A549 (cell line): Measurements from ENCODE around the gene STRBP.
"Not testable (repeated sequence)": the region's sequence is repeated elsewhere in the genome, so short reads cannot be mapped to it uniquely, and the experiment has no call there.

Experiments used
- BHLHE40 ChIP-seq: IDR thresholded peaks from 2 replicates; pipeline ENCODE4 v1.6.1; 2012; ENCODE audit warnings: low read depth, low read length, inconsistent platforms
- CEBPB ChIP-seq, 2 experiments: fragments of >200 bp in 1 of 2; sonication (Bioruptor Twin) in 1 of 2; formaldehyde crosslinking in 1 of 2; IDR thresholded peaks; 2 replicates each; pipeline ENCODE4 v1.6.1; 2012 to 2016
- CHD4 ChIP-seq: fragments of 200-600 bp; sonication (generic); IDR thresholded peaks from 2 replicates; pipeline ENCODE4 v1.6.1; 2016; ENCODE audit warnings: antibody characterized with exemption, mild to moderate bottlenecking, borderline replicate concordance
- EP300 ChIP-seq, 2 experiments: fragments of >200 bp; sonication (Bioruptor Twin); formaldehyde crosslinking; IDR thresholded peaks; 2 replicates in 1 of 2; 3 replicates in 1 of 2; pipeline ENCODE4 v1.6.1; 2016 to 2017
- ESRRA ChIP-seq: fragments of 150-350 bp; IDR thresholded peaks from 2 replicates; pipeline ENCODE4 v1.6.1; 2014; ENCODE audit warnings: mild to moderate bottlenecking, low read length, borderline replicate concordance
- KDM5A ChIP-seq: fragments of 200-600 bp; sonication (generic); IDR thresholded peaks from 2 replicates; pipeline ENCODE4 v1.6.1; 2016; ENCODE audit warnings: antibody characterized with exemption, mild to moderate bottlenecking
- POLR2A ChIP-seq: IDR thresholded peaks from 2 replicates; pipeline ENCODE4 v1.6.1; 2012; ENCODE audit warnings: mild to moderate bottlenecking, low read length
- POLR2AphosphoS2 ChIP-seq: conservative IDR thresholded peaks from 2 replicates; pipeline ENCODE4 v1.6.1; 2012; ENCODE audit warnings: low read length, improper control_type of control experiment, inconsistent platforms
- RAD21 ChIP-seq, 2 experiments: fragments of >200 bp in 1 of 2; sonication (Bioruptor Twin) in 1 of 2; formaldehyde crosslinking in 1 of 2; IDR thresholded peaks in 1 of 2; conservative IDR thresholded peaks in 1 of 2; 2 replicates in 1 of 2; 3 replicates in 1 of 2; pipeline ENCODE4 v1.6.1; 2012 to 2018; ENCODE audit warnings: inconsistent platforms in 1 of 2
- REST ChIP-seq: fragments of 200-600 bp; sonication (generic); IDR thresholded peaks from 2 replicates; pipeline ENCODE4 v1.6.1; 2016; ENCODE audit warnings: antibody characterized with exemption, mild to moderate bottlenecking, moderate library complexity
- USF2 ChIP-seq: fragments of 450-650 bp; IDR thresholded peaks from 2 replicates; pipeline ENCODE4 v1.6.1; 2014; ENCODE audit warnings: antibody characterized with exemption
- ZFP36 ChIP-seq: fragments of 450-650 bp; IDR thresholded peaks from 2 replicates; pipeline ENCODE4 v1.6.1; 2014; ENCODE audit warnings: borderline replicate concordance; ENCODE audit not compliant: partially characterized antibody
- ZNF302 ChIP-seq: fragments of 250-450 bp; sonication (Bioruptor Pico); IDR thresholded peaks from 2 replicates; pipeline ENCODE4 v1.9.0; 2021; ENCODE audit warnings: inconsistent platforms, mild to moderate bottlenecking, moderate library complexity
- TF ChIP-seq, protein P1 (sequence below): fragments of >200 bp; sonication (Bioruptor Twin); formaldehyde crosslinking; IDR thresholded peaks from 3 replicates; pipeline ENCODE4 v1.5.1; 2016

DNA sequence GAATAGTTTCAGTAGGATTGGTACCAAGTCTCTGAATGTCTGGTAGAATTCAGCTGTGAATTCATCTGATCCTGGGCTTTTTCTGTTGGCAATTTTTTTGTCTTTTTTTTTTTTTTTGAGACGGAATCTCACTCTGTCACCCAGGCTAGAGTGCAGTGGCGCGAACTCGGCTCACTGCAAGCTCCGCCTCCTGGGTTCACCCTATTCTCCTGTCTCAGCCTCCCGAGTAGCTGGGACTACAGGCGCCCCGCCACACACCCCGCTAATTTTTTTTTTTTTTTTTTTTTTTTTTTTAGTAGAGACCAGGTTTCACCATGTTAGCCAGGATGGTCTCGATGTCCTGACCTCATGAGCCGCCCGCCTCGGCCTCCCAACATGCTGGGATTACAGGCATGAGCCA, 67.9 kb downstream of the STRBP start:
- TF ChIP-seq, protein P1, sequence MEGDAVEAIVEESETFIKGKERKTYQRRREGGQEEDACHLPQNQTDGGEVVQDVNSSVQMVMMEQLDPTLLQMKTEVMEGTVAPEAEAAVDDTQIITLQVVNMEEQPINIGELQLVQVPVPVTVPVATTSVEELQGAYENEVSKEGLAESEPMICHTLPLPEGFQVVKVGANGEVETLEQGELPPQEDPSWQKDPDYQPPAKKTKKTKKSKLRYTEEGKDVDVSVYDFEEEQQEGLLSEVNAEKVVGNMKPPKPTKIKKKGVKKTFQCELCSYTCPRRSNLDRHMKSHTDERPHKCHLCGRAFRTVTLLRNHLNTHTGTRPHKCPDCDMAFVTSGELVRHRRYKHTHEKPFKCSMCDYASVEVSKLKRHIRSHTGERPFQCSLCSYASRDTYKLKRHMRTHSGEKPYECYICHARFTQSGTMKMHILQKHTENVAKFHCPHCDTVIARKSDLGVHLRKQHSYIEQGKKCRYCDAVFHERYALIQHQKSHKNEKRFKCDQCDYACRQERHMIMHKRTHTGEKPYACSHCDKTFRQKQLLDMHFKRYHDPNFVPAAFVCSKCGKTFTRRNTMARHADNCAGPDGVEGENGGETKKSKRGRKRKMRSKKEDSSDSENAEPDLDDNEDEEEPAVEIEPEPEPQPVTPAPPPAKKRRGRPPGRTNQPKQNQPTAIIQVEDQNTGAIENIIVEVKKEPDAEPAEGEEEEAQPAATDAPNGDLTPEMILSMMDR, result not testable (repeated sequence)
- TF ChIP-seq ESRRA; EP300 (IDR thresholded peaks at IDR 0.05); POLR2A; REST; CEBPB (IDR thresholded peaks at IDR 0.05); RAD21 (conservative IDR thresholded peaks at IDR 0.05 in 1 of 2, IDR thresholded peaks at IDR 0.05 in 1 of 2); KDM5A; BHLHE40; ZFP36; USF2; CHD4; POLR2AphosphoS2; ZNF302: not testable (repeated sequence)
